GM21381 (cell line): Measurements from ENCODE around the gene SSR3.

Experiments used
- ATAC-seq: cut with Tn5 transposase; IDR thresholded peaks from one replicate; pipeline ENCODE4 v1.9.1; 2021; ENCODE audit warnings: mild to moderate bottlenecking, moderate library complexity; ENCODE audit not compliant: unreplicated experiment

The SSR3 gene

DNA sequence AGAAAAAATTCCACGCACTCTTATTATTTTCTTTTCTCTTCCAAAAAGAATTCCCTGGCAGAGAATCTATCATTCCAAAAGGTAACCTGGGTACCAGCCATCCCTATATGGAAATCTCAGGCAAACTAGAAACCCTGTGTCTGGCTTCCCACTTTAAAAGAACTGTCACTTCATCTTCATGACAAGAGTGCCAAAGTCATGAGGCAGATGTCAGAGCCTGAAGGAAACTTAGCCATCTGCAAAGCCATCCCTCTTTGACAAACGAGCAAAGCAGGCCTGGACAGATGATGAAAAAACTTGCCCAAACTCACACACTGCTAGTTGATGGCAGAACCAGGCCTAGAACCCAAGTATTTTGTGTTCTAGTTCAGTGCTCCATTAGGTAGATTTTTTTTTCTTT, 15.9 kb downstream of the SSR3 start:
- ATAC-seq, result no peak

- no peak for ATAC-seq
These were observed 18.2 kb downstream of the SSR3 start for GRCh38 chr3:156536524-156537316.

DNA sequence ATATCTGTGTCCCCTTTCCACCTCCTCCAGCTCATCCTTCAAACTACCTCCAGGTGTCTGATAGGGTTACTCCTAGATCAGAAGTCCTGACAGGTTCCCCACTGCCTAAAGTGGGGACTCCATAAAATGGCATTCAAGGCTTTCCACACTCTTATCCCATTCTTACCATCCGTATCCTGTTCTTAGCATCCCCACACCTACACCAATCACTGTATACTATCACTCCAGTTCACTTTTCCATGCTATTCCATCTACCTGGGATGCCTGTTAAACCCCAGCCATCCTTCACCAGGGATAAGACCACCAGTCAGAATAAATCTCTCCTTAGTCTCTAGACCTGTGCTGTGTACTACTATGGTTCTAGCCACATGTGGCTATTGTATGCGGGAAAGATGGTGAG, 19.1 kb downstream of the SSR3 start:
- ATAC-seq, result no peak

GRCh38 chr3:156535162-156535627, 19.7 kb downstream of the SSR3 start:
- no peak for ATAC-seq

DNA sequence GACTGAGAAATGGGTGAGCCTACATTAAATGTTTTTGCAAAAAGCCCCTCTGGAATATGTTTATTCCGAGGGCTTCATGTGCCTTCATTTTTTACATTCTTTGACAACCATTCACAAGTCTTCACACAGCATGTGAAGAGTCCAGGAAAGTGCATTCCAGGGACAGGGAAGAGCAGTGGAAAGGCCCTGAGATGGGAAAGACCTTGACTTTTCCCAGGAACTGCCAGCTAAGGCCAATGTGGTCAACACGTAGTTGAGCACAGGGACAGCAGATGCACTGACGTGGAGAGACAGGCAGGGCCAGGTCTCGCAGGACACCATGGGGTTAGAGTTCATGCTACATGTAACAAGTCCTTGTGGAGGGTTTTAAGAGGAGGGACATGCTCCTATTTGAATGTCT, 21.7 kb downstream of the SSR3 start:
- ATAC-seq, result no peak

DNA sequence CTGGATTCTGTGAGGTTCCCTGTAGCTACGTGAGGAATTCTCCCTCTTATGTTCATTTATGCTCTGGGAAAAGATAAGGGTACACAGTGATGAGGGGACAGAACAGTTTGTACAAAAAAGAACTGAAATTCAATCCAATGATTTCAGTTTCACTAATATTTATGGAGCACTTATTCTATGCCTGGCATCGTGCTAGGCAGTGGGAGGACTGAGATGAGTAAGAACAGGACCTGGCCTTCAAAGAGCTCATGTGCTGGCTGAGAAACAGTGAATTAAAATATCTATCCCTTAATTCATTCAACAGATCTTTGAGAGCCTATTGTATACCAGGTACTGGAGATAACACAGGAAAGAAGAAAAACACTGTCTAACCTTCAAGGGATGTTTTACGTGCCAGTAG, 22.2 kb downstream of the SSR3 start:
- no peak for ATAC-seq

DNA sequence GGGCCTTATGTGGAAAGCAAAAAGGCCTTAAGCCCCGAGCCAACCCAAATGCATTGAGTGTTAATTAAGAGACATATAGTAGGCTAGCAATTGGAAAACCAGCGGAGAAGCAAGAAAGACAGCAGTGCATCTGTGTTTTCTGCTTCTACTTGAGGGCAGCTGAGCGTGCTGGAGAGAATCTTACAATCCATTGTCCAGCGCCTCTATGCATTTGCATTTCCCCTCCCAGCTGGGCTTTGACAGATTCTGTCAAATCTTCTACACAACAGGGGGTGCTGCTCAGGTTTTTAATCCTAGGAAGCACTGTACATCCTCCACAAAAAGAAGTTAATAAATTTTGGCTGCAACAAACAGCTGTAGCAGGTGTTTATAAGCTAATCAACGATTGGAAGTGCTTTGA, 23.9 kb downstream of the SSR3 start:
- no peak for ATAC-seq

DNA sequence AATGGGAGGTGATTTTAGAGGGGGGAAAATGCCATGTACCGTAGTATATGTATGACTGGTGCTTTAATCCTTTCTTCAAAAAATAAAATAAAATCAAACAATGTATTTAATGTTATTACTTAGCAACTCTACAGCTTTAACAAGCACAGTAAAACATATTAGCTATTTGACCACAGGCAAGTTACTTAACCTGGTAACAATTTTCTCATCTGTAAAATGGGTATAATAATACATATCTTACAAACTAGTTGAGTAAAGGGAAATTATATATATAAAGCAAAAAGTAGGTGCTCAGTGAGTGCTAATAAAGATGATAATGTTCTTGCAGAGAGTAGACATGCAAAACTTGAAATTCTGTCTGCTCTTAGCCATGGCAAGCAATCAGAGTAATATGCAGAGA, 27.9 kb downstream of the SSR3 start:
- ATAC-seq, result no peak

DNA sequence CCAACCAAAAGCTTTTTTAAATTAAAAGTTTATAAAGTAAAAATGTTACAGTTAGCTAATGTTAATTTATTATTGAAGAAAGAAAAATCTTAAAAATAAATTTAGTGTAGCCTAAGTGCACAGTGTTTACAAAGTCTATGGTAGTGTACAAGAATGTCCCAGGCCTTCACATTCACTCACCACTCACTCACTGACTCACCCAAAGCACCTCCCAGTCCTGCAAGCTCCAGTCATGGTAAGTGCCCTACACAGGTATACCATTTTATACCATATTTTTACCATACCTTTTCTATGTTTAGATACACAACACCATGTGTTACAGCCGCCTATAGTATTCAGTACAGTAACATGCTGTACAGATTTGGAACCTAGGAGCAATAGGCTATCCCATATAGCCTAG, 29.1 kb downstream of the SSR3 start:
- ATAC-seq, result no peak

DNA sequence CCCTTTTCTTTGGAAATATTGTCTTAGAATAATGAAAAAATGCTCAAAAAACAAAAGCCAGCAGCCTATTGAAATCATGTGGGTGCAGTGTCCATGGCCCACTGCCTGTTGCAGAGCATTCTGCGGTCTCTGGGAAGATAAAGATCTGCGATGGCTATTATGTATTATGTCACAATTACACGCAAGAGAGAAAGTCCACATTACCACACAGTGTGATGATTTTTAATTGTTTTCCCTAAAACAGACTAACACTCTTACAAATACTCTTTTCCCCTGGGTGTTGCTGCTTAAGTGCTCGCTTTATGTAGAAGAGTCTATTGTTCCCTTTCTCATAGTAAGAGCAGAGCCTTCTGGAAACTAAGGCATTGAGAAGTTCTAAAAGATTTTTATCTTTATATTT, 32.2 kb downstream of the SSR3 start:
- ATAC-seq, result no peak

GRCh38 chr3:156519758-156520162, 35.2 kb downstream of the SSR3 start:
- ATAC-seq, result peak; percentile 81

GRCh38 chr3:156518726-156519125, 36.2 kb downstream of the SSR3 start:
- no peak for ATAC-seq

GRCh38 chr3:156516961-156517360, 38.0 kb downstream of the SSR3 start:
- no peak for ATAC-seq

GRCh38 chr3:156516284-156516683, 38.6 kb downstream of the SSR3 start:
- ATAC-seq, result no peak

DNA sequence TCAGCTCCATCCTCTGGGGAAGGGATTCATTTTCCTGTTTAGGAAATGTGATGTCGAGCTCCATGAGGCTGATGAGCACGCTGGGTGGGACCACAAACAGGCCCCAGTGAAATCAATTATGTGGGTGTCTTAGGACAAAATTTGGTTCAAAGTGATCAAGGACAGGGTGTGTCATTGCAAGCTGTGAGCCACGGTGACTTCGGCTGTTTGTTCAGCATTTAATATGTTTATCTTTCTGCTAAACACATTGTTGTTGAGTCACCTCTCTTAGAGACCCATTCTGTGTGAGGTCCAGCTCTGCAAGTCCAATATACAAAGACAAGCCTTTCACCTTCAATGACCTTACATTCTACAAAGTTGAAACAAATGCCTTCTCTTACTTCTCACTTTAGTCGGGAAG, 41.3 kb downstream of the SSR3 start:
- no peak for ATAC-seq

GRCh38 chr3:156511987-156512677, 42.8 kb downstream of the SSR3 start:
- no peak for ATAC-seq

DNA sequence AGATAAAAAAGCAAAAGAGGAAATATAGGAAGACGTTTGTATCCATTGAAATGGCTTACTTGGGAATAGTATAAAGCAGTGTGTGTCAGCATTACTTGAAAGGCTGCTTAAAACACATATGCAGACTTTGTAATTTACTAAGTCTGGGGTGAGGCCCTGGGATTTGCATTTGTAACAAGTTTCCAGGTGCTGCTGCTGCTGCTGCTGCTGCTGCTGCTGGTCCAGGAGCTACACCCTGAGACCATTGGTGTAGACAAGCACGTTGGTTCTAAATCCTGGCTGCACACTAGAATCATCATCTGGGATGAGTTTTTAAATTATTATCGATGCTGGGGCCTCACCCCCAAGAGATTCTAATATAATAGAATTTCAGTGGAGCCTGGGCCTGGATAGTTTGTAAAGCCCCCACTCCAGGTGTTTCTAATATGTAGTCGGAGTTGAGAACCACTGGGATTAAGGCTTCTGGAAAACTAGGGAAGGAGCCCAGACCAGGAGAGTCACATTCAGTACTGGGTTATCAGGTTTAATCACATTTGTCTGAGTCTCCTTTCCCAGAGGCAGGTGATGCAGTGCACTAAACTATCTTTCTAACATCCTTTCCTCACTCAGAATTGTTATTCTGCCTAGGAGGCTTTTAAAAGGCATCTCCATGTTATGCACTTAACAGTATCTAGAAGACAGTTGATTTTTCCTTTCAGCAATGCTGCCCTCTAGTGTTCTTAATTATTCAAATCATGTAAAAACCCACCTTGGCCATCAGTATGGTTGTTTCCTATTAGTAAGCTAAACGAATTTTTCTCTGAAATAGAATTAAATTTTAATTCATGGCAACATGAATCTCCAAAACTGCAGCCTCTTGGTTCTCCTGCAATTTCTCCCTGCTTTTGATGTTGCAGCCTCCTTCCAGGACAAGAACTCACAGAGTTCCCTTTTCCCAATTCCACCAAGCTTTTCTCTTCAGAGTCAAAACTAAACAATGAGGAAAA, 45.4 kb downstream of the SSR3 start:
- ATAC-seq, result no peak

GRCh38 chr3:156507285-156507684, 47.6 kb downstream of the SSR3 start:
- ATAC-seq, result no peak

- no peak for ATAC-seq
These were observed 56.6 kb downstream of the SSR3 start for GRCh38 chr3:156498307-156498706.

DNA sequence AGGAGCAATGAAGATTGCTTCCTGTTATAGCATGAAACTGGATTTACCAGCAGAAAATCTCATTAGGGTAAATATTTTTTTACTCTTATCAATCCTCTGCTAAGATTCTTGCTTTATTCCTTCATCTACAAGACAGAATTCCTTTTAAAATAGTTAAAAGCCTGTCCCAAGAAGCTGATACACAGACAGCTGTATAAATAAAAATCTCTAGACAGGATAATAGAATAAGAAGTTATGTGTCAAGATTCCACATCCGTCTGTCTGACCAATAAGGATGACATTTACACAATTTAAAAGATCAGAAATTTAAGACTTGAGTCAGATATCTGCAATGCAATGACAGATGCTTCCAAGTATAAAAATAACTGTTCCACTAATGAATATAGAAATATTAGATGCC, 57.6 kb downstream of the SSR3 start:
- no peak for ATAC-seq

DNA sequence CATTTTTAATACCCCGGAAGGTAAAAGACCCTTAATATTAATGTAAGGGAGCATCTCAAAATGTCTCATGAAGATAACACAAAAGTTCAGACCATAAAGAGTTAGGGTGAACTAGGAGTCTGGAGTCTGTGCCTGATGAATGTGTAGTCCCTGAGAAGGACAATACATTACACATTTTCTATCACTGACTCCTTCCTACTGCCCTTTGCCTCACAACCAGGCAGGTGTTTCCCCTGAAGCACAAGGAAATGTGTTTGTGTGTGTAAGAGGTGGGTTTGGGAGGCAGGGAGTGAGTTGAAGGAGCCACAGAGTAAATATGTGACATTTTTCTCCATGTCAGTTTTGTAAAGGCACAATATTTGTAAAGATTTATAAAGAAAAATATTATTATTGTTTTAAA, 59.1 kb downstream of the SSR3 start:
- ATAC-seq, result no peak
